NCI-H510A (cell line): ENCODE results near the gene ZNF470.

Source experiments
- DNase-seq: peaks from one replicate; lab custom pipeline; 2025; lab: John Stamatoyannopoulos, UW

ZNF470 gene

DNA sequence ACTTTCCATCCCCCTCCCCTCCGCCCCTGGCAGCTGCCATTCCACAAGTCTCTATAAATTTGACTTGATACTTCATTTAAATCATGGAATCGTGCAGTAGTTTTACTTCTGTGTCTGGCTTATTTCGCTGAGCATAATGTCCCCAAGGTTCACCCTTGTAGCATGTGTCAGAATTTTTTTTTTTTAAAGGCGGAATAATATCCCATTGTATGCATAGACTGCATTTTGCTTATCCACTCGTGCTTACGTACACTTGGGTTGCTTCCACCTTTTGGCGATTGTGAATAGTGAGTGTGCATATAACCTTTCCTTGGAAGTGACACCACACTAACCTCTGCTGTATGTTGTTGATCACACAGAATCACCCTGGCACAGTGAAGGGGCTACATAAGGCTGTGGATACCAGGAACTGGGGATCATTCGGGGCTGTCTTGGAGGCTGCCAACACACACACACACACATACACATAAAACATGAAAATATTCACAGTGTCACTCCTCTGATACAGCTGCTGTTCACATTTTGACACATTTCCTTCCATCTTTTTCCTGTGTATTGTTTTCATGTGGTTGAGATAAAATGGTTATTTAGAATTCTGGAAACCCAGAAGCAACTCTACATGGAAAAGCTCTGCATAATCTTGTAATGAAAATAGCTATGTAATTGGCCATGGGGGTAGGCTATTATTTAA, 41.2 kb downstream of the ZNF470 start:
- DNase-seq = no peak

DNA sequence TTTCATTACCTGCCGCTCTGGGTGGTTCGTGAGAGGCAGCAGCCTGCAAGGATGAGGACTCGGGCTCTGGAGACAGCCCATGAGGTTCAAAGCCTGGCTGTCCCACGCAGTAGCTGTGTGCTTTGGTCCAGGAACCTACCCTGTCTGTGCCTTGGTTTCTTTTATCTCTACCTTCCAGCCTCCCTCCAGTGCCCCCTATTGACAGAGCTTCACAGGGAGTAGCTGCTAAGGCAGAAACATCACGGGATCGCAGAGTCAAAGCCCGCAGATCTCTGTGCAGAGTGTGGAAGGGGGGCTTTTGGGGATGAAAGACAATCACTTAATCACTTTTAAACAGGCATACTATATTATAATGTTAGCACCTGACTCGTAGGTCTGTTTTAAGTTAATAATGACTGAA, 44.0 kb downstream of the ZNF470 start:
- no peak for DNase-seq

DNA sequence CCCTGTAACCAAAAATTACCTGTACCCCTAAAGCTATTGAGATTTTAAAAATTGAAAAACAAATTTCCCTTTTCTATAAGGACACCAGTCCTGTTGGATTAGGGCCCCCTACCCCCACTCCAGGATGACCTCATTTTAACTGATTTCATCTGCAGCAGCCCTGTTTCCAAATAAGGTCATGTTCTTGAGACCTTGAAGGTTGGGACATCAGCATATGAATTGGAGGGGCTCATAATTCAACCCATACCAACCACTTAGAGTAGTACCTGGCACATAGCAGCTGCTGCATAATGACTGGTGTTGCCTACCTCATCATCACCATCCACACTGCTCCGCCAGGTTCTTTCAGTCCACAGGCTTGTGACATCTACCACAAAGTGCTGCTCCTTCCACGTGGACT, 45.5 kb downstream of the ZNF470 start:
- no peak for DNase-seq

DNA sequence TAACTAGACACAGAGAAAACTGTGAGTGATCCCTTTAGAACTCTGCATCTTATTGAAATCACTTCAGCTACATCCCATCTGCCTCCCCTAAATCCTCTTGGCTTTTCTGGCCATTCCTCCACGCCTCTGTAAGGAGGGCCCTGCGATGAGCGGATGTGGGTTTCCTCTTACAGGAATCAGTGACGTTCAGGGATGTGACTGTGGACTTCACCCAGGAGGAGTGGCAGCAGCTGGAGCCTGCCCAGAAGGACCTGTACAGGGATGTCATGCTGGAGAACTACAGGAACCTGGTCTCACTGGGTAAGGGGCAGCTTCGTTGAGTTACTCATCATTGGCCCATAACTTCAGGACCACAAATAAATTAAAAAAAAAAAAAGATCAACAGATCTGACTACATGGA, 46.4 kb downstream of the ZNF470 start:
- no peak for DNase-seq

DNA sequence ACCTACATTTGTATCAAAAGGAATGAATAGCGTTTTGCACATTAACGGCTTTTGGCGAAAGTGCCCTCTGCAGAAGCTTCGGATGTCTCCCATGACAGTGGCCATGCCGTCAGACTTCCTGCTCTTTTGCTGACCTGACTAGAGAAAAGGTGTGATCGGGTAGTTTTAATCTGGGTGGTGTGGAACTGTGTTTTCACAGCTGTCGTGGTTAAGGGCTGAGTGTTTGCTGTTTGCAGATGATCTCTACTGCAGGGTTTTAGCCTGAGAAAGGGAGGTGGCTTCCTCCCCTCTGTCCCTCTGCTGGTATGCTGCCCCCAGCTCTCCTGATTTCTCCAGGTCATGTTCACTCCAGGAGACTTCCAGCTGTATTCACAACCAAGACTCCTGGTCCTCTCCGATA, 50.3 kb downstream of the ZNF470 start:
- no peak for DNase-seq

DNA sequence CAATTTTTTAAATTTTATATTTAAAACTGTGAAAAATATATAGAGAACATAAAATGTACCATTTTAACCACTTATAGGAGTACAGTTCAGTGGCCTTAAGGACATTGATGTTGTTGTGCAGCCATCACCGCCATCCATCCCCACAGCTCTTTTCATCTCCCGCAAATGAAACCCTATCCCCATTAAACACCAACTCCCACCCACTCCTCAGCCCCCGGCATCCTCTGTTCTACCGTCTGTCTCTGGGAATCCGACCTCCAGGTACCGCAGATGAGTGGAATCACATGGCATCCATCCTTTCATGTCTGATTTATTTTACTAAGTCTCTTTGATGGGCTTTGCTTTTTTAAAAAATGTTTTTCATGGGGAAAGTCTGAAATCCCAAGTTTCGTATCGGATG, 51.9 kb downstream of the ZNF470 start:
- no peak for DNase-seq

DNA sequence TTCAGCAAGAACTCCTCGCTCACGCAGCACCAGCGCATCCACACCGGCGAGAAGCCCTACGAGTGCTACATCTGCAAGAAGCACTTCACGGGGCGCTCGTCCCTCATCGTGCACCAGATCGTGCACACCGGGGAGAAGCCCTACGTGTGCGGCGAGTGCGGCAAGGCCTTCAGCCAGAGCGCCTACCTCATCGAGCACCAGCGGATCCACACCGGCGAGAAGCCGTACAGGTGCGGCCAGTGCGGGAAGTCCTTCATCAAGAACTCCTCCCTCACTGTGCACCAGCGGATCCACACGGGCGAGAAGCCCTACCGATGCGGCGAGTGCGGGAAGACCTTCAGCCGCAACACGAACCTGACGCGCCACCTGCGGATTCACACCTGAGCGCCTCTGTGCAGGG, 55.1 kb downstream of the ZNF470 start:
- DNase-seq = no peak

DNA sequence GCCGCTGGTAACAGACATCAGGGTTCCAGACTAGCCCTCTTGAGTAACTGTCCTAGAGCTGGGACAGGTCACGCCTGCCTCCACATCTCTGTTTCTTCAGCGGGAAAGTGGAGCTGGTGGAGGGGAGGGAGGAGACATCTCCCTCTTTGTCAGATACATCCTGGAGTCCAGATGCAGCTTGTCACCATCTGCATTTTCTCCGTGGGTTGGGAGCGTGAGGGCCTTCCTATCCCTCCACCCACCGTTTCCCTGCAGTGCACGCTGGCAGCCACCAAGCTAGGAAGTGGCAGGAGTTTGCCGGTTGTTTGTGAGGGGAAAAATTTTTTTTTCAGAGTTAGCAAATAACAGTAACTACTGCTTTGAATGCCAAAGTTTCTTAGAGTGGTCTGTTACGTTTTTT, 55.7 kb downstream of the ZNF470 start:
- DNase-seq = no peak

DNA sequence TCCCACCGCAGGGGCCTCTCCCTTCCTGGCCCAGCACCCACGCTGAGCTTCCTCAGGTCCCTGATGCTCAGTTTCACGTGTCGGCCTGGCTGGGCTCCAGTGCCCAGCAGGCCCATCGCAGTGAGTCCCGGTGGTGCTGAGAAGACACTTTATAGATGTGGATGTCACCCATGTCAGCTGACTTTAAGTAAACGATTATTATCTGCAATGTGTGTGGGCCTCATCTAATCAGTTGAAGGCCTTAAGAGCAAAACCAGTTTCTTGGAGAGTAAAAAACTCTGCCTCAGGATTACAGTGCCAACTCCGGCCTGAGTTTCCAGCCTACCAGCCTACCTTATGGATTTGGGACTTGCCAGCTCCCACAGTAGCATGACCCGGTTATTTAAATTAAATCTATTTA, 58.4 kb downstream of the ZNF470 start:
- no peak for DNase-seq

DNA sequence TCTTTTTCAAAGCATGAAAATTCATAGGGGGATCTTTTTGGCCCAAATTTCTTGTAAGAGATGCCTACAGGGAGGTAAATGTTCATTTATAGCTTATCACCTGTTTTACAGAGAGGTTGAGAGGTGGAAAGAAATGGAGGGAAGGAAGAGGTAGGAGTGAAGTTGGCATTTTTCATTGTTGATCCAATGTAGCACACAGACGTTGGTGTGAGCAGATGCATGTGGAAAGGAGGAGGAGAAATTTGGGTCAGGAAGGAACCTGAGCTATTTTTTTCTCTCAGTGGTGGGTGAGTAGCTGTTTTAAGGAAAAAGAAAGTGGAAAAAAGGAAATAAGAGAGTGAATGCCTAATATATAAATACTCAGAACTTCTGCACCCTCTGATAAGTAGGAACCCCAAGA, 65.8 kb downstream of the ZNF470 start:
- no peak for DNase-seq

DNA sequence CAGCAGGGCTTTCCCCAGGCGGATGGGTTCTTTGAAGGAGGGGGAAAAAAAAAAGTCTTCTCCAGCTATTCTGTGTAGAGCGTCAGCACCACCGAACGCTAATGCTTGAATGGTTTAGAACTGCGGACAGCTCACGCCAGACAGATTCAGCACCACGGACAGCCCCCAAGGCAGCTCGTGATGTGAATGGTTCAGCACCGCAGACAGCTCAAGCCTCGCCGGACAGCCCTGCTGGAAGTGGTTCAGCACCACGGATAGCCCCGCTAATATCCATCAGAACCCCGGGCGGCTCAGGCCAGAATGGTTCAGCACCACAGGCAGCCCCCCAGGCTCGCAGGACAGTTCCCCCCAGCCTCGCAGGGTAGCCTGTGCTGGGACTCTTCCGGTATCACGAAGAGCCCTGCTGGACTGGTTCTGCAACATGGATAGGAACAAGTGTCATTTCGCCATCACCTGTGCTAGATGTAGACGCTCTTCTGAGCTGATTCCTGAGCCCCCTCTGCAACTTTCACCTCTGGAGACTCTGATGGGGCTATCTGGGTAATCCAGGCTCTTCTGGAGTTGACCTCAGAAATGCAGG, 70.8 kb downstream of the ZNF470 start:
- no peak for DNase-seq
